ENCODE measurements around the gene NF1. TPM values are rescaled to one million over a fixed set of nuclear protein-coding genes. Genes with fewer than 3 reads are reported as not detected.
A peak's percentile ranks its signal among the peaks of the same experiment; 100 is the strongest.
"Not testable (repeated sequence)": the region's sequence is repeated elsewhere in the genome, so short reads cannot be mapped to it uniquely, and the experiment has no call there.

The NF1 gene
- total RNA-seq, 1 donor: 79.7 TPM

DNA sequence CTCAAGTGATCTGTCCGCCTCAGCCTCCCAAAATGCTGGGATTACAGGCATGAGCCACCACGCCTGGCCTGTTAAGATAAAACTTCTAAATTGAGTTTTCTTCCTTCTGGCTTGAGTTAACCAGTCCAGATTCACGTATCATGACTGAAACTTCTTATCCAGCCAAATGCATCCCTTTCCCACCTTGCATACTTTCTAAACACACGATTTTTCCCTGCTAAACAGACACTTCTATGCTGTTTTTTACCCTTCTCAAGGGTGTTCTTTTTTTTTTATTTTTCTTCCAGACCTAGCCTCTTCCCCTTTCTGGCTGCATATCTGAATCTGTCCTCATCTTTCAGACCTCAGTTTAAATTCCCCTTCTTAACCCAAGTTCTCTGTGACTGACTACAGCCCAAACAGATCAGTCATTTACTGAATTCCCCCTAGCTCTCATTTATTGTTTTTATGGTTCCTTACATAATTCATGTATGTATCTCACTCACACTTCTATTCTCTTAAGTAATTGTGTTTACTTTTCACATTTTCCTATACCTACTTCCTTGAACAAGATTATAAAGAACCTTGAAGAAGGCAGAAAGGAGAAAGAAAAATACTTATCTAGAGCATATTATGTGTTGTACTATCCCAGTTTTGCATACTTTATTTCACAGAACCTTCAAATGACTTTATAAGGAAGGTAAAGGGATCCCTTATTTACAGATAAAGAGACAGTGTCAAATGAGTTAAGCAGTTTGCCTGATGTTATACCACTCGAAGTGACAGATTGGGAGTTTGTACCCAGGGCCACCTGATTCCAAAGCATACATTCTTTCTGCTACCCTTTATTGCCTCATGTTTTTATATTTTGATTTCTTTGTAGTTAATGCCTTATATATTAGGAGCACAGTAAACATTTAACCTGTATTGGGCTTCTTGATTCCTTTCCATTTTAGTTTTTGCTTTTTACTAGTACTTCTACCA is 213.9 kb downstream of the NF1 start:
- TF ChIP-seq, protein P1, sequence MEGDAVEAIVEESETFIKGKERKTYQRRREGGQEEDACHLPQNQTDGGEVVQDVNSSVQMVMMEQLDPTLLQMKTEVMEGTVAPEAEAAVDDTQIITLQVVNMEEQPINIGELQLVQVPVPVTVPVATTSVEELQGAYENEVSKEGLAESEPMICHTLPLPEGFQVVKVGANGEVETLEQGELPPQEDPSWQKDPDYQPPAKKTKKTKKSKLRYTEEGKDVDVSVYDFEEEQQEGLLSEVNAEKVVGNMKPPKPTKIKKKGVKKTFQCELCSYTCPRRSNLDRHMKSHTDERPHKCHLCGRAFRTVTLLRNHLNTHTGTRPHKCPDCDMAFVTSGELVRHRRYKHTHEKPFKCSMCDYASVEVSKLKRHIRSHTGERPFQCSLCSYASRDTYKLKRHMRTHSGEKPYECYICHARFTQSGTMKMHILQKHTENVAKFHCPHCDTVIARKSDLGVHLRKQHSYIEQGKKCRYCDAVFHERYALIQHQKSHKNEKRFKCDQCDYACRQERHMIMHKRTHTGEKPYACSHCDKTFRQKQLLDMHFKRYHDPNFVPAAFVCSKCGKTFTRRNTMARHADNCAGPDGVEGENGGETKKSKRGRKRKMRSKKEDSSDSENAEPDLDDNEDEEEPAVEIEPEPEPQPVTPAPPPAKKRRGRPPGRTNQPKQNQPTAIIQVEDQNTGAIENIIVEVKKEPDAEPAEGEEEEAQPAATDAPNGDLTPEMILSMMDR (IDR thresholded peaks at IDR 0.05; ENCODE audit: insufficient read depth, low read length): no peak

DNA sequence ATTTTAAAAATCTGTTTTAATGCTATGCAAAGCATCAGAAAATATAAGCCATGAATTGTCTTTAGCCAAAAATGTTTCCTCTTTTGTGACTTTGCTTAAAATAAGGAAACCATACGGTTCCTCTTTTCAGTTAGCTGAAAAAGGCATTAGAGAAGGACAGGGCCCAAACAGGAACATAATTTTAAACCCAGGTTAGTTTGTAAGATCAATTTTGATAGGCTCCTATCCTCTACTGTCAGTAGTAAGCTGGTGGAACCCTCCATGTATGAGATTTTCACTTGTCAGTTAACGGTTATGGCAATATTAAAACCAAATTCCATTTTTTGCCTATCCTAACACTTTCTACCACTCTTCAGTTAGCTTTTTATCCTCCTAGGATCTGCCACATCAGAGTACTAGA is 214.8 kb downstream of the NF1 start:
- DNase-seq (ENCODE audit: low read depth): no peak
- H3K4me3 ChIP-seq (ENCODE audit: low read depth, low read length): no peak overlapping the region
- TF ChIP-seq, protein P1 (IDR thresholded peaks at IDR 0.05; ENCODE audit: insufficient read depth, low read length): no peak

More for the DNA sequence above, 213.9 kb downstream of the NF1 start:
- H3K4me3 ChIP-seq (ENCODE audit: low read depth, low read length): no peak overlapping the region
- DNase-seq (ENCODE audit: low read depth): no peak

GRCh38 chr17:31310260-31310659 is 215.5 kb downstream of the NF1 start:
- no peak for DNase-seq (ENCODE audit: low read depth)
- TF ChIP-seq, protein P1 (IDR thresholded peaks at IDR 0.05; ENCODE audit: insufficient read depth, low read length): no peak
- no peak overlapping the region for H3K4me3 ChIP-seq (ENCODE audit: low read depth, low read length)

GRCh38 chr17:31310886-31311285 is 216.1 kb downstream of the NF1 start:
- TF ChIP-seq, protein P1 (IDR thresholded peaks at IDR 0.05; ENCODE audit: insufficient read depth, low read length): no peak
- H3K4me3 ChIP-seq (ENCODE audit: low read depth, low read length): no peak overlapping the region
- no peak for DNase-seq (ENCODE audit: low read depth)

DNA sequence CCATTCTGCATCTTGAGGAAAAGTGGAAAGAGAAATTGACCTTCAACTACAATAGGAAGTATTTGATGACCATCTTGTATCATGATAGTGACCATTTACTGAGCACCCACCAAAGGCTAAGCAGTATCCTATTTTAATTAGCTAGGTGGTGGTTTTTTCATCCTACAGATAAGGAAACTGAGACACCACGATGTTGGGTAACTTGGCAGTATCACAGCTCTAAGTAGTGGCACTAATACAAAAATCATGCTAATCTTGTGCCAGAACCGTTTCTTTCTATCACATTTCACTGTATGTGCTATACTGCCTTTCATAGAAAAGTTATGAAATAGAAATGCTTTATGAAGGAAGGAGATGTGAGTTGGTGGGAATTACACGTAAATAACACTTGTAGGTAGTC is 216.7 kb downstream of the NF1 start:
- TF ChIP-seq, protein P1 (IDR thresholded peaks at IDR 0.05; ENCODE audit: insufficient read depth, low read length): no peak
- no peak overlapping the region for H3K4me3 ChIP-seq (ENCODE audit: low read depth, low read length)
- DNase-seq (ENCODE audit: low read depth): no peak

DNA sequence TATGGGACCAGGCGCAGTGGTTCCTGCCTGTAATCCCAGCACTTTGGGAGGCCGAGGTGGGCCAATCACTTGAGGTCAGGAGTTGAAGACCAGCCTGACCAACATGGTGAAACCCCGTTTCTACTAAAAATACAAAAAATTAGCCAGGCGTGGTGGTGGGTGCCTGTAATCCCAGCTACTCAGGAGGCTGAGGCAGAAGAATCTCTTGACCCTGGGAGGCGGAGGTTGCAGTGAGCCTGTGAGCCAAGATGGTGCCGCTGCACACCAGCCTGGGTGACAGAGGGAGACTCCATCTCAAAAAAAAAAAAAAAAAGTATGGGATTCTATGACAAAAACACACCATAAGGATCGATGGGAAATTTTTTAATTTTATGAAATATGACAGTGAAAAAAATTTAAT is 217.4 kb downstream of the NF1 start:
- not testable (repeated sequence) for H3K4me3 ChIP-seq (ENCODE audit: low read depth, low read length); DNase-seq (ENCODE audit: low read depth)

DNA sequence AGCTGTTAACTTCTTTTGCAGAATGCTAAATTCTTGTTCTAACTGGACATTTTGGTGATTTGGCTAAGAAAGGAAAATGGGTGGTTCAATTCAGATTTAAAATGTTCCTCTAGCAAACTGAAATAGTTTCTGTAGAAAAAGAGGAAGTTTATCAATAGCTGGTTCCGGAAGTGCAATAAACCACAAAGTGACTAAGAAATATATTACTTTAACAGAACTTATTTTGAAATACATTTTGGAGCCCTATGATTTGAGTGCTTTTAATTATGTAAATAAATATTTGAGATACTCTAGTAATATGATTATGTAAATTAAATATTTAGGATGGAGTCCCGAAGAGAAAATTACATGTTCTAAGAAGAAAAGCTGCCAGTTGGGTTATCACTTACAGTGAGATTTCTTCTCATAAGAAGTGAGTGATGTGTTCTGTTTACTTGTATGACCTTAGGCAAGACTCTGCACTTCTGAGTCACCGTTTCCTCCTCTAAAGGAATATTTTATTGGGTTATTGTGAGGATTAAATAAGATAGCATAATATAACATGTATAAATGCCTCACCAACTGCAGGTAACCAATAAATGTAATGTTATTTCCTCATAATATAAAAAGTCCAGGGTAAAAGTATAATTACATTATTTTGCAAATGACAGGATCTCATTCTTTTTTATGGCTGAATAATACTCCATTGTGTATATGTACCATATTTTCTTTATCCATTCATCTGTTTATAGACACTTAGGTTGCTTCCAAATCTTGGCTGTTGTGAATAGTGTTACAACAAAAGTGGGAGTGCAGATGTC is 219.4 kb downstream of the NF1 start, which contains the start of gene EVI2B:
Gene EVI2B (minus strand): TSS at position 73 of the 800 bp plus-strand sequence. CDS start 8,445 bp downstream, outside the sequence.
- H3K4me3 ChIP-seq (ENCODE audit: low read depth, low read length): no peak within 1 kb of the TSS
- DNase-seq (ENCODE audit: low read depth): peak; percentile 67
- TF ChIP-seq, protein P1 (IDR thresholded peaks at IDR 0.05; ENCODE audit: insufficient read depth, low read length): no peak
